HepG2 (cell line): Measurements from ENCODE around the gene SELENOT. TPM values are rescaled to one million over a fixed set of nuclear protein-coding genes. Genes with fewer than 3 reads are reported as not detected.

ENCODE experiments used
- ATAC-seq: fragments of 200-7000 bp; cut with Tn5 transposase; 3 replicates; pipeline ENCODE4 v1.9.1; 2020; ENCODE audit warnings: mild to moderate bottlenecking, moderate library complexity
- BruUV-seq: library from RNA; stranded (reverse); fragments of 400-500 nt; replicated peaks from 2 replicates; lab custom pipeline; 2021; lab: Mats Ljungman, UMichigan
- CTCF ChIA-PET: fragments of 300-600 bp; formaldehyde crosslinking; extraction: SDS; loops from one replicate; lab custom pipeline; 2021; ENCODE audit warnings: low total read pairs, inconsistent platforms, low intra/inter-chr PET ratio; lab: Yijun Ruan, JAX
- POLR2A ChIA-PET: fragments of 350-600 bp; sonication (Branson Sonifier 250); formaldehyde crosslinking; loops from one replicate; lab custom pipeline; 2020; ENCODE audit warnings: antibody characterized with exemption, inconsistent platforms; lab: Yijun Ruan, JAX
- DNase-seq: peaks from one replicate; pipeline ENCODE4 v3.0.0-alpha.2; 2015; ENCODE audit warnings: low spot score
- FAIRE-seq: peaks from 3 replicates; lab custom pipeline; 2011; peaks lifted over from hg19 to GRCh38; lab: Jason Lieb, UNC
- H2AFZ ChIP-seq: one replicate; pipeline ENCODE4 v1.6.1; 2011; ENCODE audit warnings: low read length, inconsistent platforms
- H3K27ac ChIP-seq: fragments of 300-600 bp; 3 replicates; pipeline ENCODE4 v1.8.0; 2011; ENCODE audit warnings: mixed run types, mild to moderate bottlenecking, mixed read lengths, low read length, inconsistent platforms; ENCODE audit not compliant: insufficient read depth; ENCODE audit errors: extremely low read length
- H3K27me3 ChIP-seq, 2 experiments: fragments of 200-600 bp in 1 of 2; 2 replicates in 1 of 2; 3 replicates in 1 of 2; pipeline versions ENCODE4 v1.6.0 to v1.8.0; 2011; ENCODE audit warnings: low read length in 2 of 2, mild to moderate bottlenecking in 2 of 2, moderate library complexity in 2 of 2, inconsistent platforms in 1 of 2; ENCODE audit not compliant: insufficient read depth in 2 of 2, control insufficient read depth in 1 of 2
- H3K36me3 ChIP-seq, 2 experiments: fragments of 200-600 bp in 1 of 2; replicated peaks in 1 of 2; 2 replicates in 1 of 2; 3 replicates in 1 of 2; pipeline versions ENCODE4 v1.5.1 to v1.8.0; 2011; ENCODE audit warnings: low read length in 2 of 2, inconsistent platforms in 1 of 2; ENCODE audit not compliant: insufficient read depth in 2 of 2, control insufficient read depth in 1 of 2
- H3K4me1 ChIP-seq: 2 replicates; pipeline ENCODE4 v1.5.1; 2012; ENCODE audit warnings: low read length, inconsistent platforms; ENCODE audit not compliant: insufficient read depth
- H3K4me2 ChIP-seq: 2 replicates; pipeline ENCODE4 v1.6.0; 2011; ENCODE audit warnings: low read depth, low read length, inconsistent platforms
- H3K4me3 ChIP-seq, 3 experiments: fragments of 200-600 bp in 1 of 3; sonication (generic), shearing (Covaris generic) in 1 of 3; replicated peaks in 1 of 3; 2 replicates each; pipeline ENCODE4 v1.5.1; 2011 to 2016; ENCODE audit warnings: low read length in 3 of 3, inconsistent platforms in 2 of 3, low read depth in 2 of 3, mild to moderate bottlenecking in 2 of 3, control low read depth in 1 of 3, mixed read lengths in 1 of 3; ENCODE audit not compliant: insufficient read depth in 1 of 3
- H3K79me2 ChIP-seq: one replicate; pipeline ENCODE4 v1.6.1; 2011; ENCODE audit warnings: low read length, inconsistent platforms; ENCODE audit not compliant: insufficient read depth
- H3K9ac ChIP-seq: 2 replicates; pipeline ENCODE4 v1.6.0; 2011; ENCODE audit warnings: mild to moderate bottlenecking, low read depth, low read length, inconsistent platforms; ENCODE audit not compliant: insufficient read depth
- H3K9me3 ChIP-seq: 2 replicates; pipeline ENCODE4 v1.5.1; 2012; ENCODE audit warnings: mild to moderate bottlenecking, low read length
- H4K20me1 ChIP-seq: 2 replicates; pipeline ENCODE4 v1.6.0; 2011; ENCODE audit warnings: inconsistent platforms, mild to moderate bottlenecking, low read length, moderate library complexity; ENCODE audit not compliant: insufficient read depth
- E2F5 ChIP-seq: sonication (generic); formaldehyde crosslinking; conservative IDR thresholded peaks from 2 replicates; pipeline ENCODE4 v1.4.0; 2020; ENCODE audit warnings: missing genetic modification reagents
- FOXC1 ChIP-seq: sonication (generic); formaldehyde crosslinking; IDR thresholded peaks from 2 replicates; pipeline ENCODE4 v1.8.0; 2022; ENCODE audit warnings: mild to moderate bottlenecking, missing genetic modification reagents, borderline replicate concordance
- FOXP1 ChIP-seq, 2 experiments: fragments of 450-650 bp in 1 of 2; IDR thresholded peaks; 2 replicates each; pipeline ENCODE4 v1.6.1; 2017 to 2018; ENCODE audit warnings: antibody characterized with exemption in 1 of 2
- HCFC1 ChIP-seq: fragments of 150-350 bp; IDR thresholded peaks from 2 replicates; pipeline ENCODE4 v1.6.1; 2014; ENCODE audit warnings: low read depth, low read length
- KMT2A ChIP-seq: sonication (generic); formaldehyde crosslinking; IDR thresholded peaks from 2 replicates; pipeline ENCODE4 v1.4.0; 2020; ENCODE audit warnings: missing genetic modification reagents
- NFE2 ChIP-seq: sonication (generic); formaldehyde crosslinking; IDR thresholded peaks from 2 replicates; pipeline ENCODE4 v1.4.0; 2020; ENCODE audit warnings: missing genetic modification reagents
- NRL ChIP-seq: sonication (generic); formaldehyde crosslinking; IDR thresholded peaks from 2 replicates; pipeline ENCODE4 v1.5.0; 2020; ENCODE audit warnings: missing genetic modification reagents, mild to moderate bottlenecking, moderate library complexity, borderline replicate concordance
- PHF21A ChIP-seq: sonication (generic); formaldehyde crosslinking; IDR thresholded peaks from 2 replicates; pipeline ENCODE4 v1.5.0; 2020; ENCODE audit warnings: mild to moderate bottlenecking, missing genetic modification reagents
- SKIL ChIP-seq: sonication (generic); formaldehyde crosslinking; IDR thresholded peaks from 2 replicates; pipeline ENCODE4 v1.8.0; 2022; ENCODE audit warnings: missing genetic modification reagents, mild to moderate bottlenecking, moderate library complexity, borderline replicate concordance
- SNRNP70 ChIP-seq: fragments of 200-400 bp; formaldehyde crosslinking; IDR thresholded peaks from 2 replicates; pipeline ENCODE4 v1.6.1; 2017; ENCODE audit warnings: mild to moderate bottlenecking, low read depth, low read length, moderate library complexity
- TOE1 ChIP-seq: sonication (generic); formaldehyde crosslinking; IDR thresholded peaks from 2 replicates; pipeline ENCODE4 v1.4.0; 2020; ENCODE audit warnings: mild to moderate bottlenecking, missing genetic modification reagents
- ZNF256 ChIP-seq: sonication (generic); formaldehyde crosslinking; conservative IDR thresholded peaks from 2 replicates; pipeline ENCODE4 v1.4.0; 2020; ENCODE audit warnings: missing genetic modification reagents
- ZNF556 ChIP-seq: sonication (generic); formaldehyde crosslinking; IDR thresholded peaks from 2 replicates; pipeline ENCODE4 v1.4.0; 2020; ENCODE audit warnings: mild to moderate bottlenecking, missing genetic modification reagents, borderline replicate concordance
- WGBS: methylation state at CpG from one replicate; pipeline ENCODE4 v1.1.6; 2017; ENCODE audit warnings: low lambda C conversion rate; 5-methylcytosine and 5-hydroxymethylcytosine counted together
- in situ Hi-C: cut with HindIII; loops from 2 replicates; pipeline ENCODE4 v1.10.0; 2017; ENCODE audit warnings: low pct_unique_long_range_greater_than_20kb; ENCODE audit not compliant: extremely low pct_ligation_motif_present
- intact Hi-C: fragments of 100-400 bp; cut with micrococcal nuclease; formaldehyde crosslinking; loops from one replicate; pipeline ENCODE4 v1.10.0; 2022; ENCODE audit not compliant: unreplicated experiment
- polyA plus RNA-seq, 8 experiments: library from polyadenylated mRNA; depleted of rRNA in 3 of 8; stranded (reverse) in 7 of 8; unstranded in 1 of 8; fragments of >200 nt; fragmentation: Illumina TruSeq in 4 of 8; extraction: Trizol in 4 of 8; gene quantifications; 2 replicates each; pipeline versions ENCODE4 v1.2.1 to v1.2.3, GENCODE V29; 2011 to 2016; ENCODE audit warnings: low read depth in 4 of 8, missing spikeins in 1 of 8, mixed read lengths in 1 of 8; ENCODE audit not compliant: insufficient read depth in 1 of 8
- total RNA-seq, 5 experiments: library from RNA; depleted of rRNA; stranded (reverse); fragments of >200 nt; fragmentation: Illumina TruSeq; extraction: Trizol; gene quantifications; 2 replicates each; pipeline ENCODE4 v1.2.3, GENCODE V29; 2016; ENCODE audit warnings: low read depth in 1 of 5

SELENOT gene
- total and polyA plus RNA-seq, 2 of the 13 experiments (the other 11 are each of a cell fraction or from before 2014, with no cell fraction given) = 122 to 273 TPM

- POLR2A ChIA-PET = no interaction called here
- BruUV-seq = no TSS peak
- DNase-seq (no peak), ATAC-seq (no peak), FAIRE-seq (no peak)
- no peaks in the 10 kb centered on the region for H4K20me1 ChIP-seq
- TF ChIP-seq FOXP1 (IDR thresholded peaks at IDR 0.05) = no peak
- no peak for TF ChIP-seq FOXP1 (CRISPR knock-in tag; IDR thresholded peaks at IDR 0.05)
- no peak for TF ChIP-seq TOE1 (CRISPR knock-in tag)
- TF ChIP-seq NFE2 (CRISPR knock-in tag) = no peak
- no peak for TF ChIP-seq KMT2A (CRISPR knock-in tag)
- TF ChIP-seq ZNF556 (CRISPR knock-in tag) = no peak
- TF ChIP-seq PHF21A = no peak
- TF ChIP-seq E2F5 (CRISPR knock-in tag) = no peak
- TF ChIP-seq HCFC1 = no peak
- no peak for TF ChIP-seq NRL (CRISPR knock-in tag)
- TF ChIP-seq SKIL = no peak
- no peak for TF ChIP-seq SNRNP70
- no peak for TF ChIP-seq FOXC1 (CRISPR knock-in tag)
- no peak for TF ChIP-seq ZNF256 (CRISPR knock-in tag)
- H3K9ac ChIP-seq = no peak overlapping the region
- H3K27me3 ChIP-seq = no peaks in the 10 kb centered on the region
- no peaks in the 10 kb centered on the region for H3K9me3 ChIP-seq
- H3K79me2 ChIP-seq = peaks cover 22% of the 10 kb centered on the region
- H2AFZ ChIP-seq = no peak overlapping the region
- in situ Hi-C loops (no loop called here), intact Hi-C loops (loop anchor here (2.0 kb wide), 1 partner anchor 15 kb away; no protein-coding TSS in a partner anchor)
- 97% methylated on average over 1 of the region's 1 CpG for WGBS
- CTCF ChIA-PET = no interaction called here
- H3K27ac ChIP-seq = no peak overlapping the region
- H3K4me2 ChIP-seq = no peak overlapping the region
- H3K36me3 ChIP-seq = peaks cover 3 to 25% of the 10 kb centered on the region in 2 experiments
- peaks cover 14% of the 10 kb centered on the region for H3K4me1 ChIP-seq
- no peak overlapping the region for H3K4me3 ChIP-seq
Measured at GRCh38 chr3:150623945-150624344, 20.8 kb downstream of the SELENOT start.
